Measurements from ENCODE around the gene BTAF1. TPM values are rescaled to one million over a fixed set of nuclear protein-coding genes. Genes with fewer than 3 reads are reported as not detected.

The BTAF1 gene
- total RNA-seq, 1 experiment from 2014 or later = 45.2 TPM

DNA sequence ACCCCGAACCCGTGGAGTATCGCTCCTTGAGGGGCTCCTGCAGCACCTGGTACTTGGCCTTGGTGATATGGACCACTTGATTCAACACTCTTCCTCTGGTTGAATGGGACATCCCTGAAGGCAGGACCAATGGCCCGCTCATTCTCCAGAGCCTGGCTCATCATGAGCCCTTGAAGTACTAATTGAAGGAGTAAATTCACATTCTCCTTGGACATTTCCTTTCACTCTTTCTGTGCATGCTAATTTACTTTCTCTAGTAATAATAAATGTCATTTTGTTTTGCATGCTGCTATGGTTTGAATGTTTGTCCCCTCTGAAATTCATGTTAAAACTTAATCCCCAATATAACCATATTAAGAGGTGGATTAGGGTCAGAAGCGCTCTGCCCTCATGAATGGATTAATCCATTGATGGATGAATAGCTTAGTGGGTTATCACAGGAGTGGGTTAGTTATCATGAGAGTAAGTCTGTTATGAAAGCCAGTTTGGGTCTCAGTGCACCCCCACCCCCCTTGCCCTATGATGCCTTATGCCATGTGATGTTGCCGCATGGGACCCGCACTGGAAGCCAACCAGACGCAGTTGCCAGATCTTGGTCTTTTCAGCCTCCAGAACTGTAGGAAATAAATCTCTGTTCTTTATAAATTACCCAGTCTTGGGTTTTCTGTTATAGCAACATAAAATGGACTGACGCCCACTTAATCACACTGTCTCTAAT, 38.0 kb upstream of the BTAF1 start:
- peak overlapping the region; percentile 71 to 96 (median 94) for H3K27ac Mint-ChIP-seq
- Histone ChIP-seq H2BK20ac (ENCODE audit: low read depth, low read length, poor library complexity, severe bottlenecking) (no peak overlapping the region), H4K8ac (replicated peaks; ENCODE audit: insufficient read length, low read depth, low read length) (no peak overlapping the region), H4K20me1 (ENCODE audit: control insufficient read depth, insufficient read depth, insufficient read length) (no peaks in the 10 kb centered on the region), H2AFZ (ENCODE audit: low read length) (no peak overlapping the region), H3K9me3 (ENCODE audit: control insufficient read depth, low read depth, low read length) (no peaks in the 10 kb centered on the region), H3K56ac (ENCODE audit: insufficient read length, low read depth, low read length) (no peak overlapping the region), H2BK12ac (ENCODE audit: insufficient read length, low read depth, low read length) (peak overlapping the region; percentile 28), H2AK5ac (ENCODE audit: insufficient read length, low read length) (peak overlapping the region; percentile 72), H3K4ac (ENCODE audit: low read depth, low read length) (no peak overlapping the region), H3K9ac (ENCODE audit: extremely low read depth, insufficient read length, low read length) (no peak overlapping the region), H3T11ph (ENCODE audit: low read length) (no peak overlapping the region), H3K79me2 (ENCODE audit: insufficient read depth, low read length) (no peaks in the 10 kb centered on the region), H3K23me2 (ENCODE audit: insufficient read length, low read depth, low read length, poor library complexity, severe bottlenecking) (no peaks in the 10 kb centered on the region), H4K5ac (ENCODE audit: insufficient read length, low read depth, low read length) (no peak overlapping the region), H3K79me1 (ENCODE audit: insufficient read depth, low read depth, low read length, poor library complexity, severe bottlenecking) (no peaks in the 10 kb centered on the region), H3K4me2 (ENCODE audit: insufficient read depth, insufficient read length, low read length) (no peak overlapping the region), H3K4me1 (ENCODE audit: insufficient read depth, low read length) (peaks cover 16% of the 10 kb centered on the region), H3K27ac (ENCODE audit: insufficient read length, low read depth, low read length) (peak overlapping the region; percentile 6), H3K14ac (ENCODE audit: insufficient read depth, low read length) (no peak overlapping the region), H2BK120ac (ENCODE audit: low read depth, low read length, poor library complexity, severe bottlenecking) (no peak overlapping the region), H3K18ac (ENCODE audit: insufficient read length, low read depth, low read length) (peak overlapping the region; percentile 5), H2BK15ac (ENCODE audit: low read depth, low read length) (no peak overlapping the region), H2BK5ac (ENCODE audit: insufficient read length, low read length) (no peak overlapping the region), H3K27me3 (ENCODE audit: insufficient read depth, low read length) (no peaks in the 10 kb centered on the region), H3K23ac (ENCODE audit: insufficient read length, low read depth, low read length) (no peak overlapping the region), H4K91ac (ENCODE audit: insufficient read length, low read depth, low read length) (no peak overlapping the region)
- no CpG with 5 or more reads among the region's 9 CpGs for WGBS (ENCODE audit: extremely low coverage, insufficient read length, low lambda C conversion rate)
- peak overlapping the region in 1 of 2 experiments; percentile 26; a peak in 1 of 5 replicates for H3K4me3 Mint-ChIP-seq
- no peaks in the 10 kb centered on the region for H3K27me3 Mint-ChIP-seq (ENCODE audit: low read depth)
- peaks cover 2 to 3% of the 10 kb centered on the region in 2 experiments; a peak in 4 of 5 replicates for H3K9me3 Mint-ChIP-seq
- H3K4me1 Mint-ChIP-seq = peaks cover 63 to 67% of the 10 kb centered on the region in 2 experiments
- TF ChIP-seq, protein P1, sequence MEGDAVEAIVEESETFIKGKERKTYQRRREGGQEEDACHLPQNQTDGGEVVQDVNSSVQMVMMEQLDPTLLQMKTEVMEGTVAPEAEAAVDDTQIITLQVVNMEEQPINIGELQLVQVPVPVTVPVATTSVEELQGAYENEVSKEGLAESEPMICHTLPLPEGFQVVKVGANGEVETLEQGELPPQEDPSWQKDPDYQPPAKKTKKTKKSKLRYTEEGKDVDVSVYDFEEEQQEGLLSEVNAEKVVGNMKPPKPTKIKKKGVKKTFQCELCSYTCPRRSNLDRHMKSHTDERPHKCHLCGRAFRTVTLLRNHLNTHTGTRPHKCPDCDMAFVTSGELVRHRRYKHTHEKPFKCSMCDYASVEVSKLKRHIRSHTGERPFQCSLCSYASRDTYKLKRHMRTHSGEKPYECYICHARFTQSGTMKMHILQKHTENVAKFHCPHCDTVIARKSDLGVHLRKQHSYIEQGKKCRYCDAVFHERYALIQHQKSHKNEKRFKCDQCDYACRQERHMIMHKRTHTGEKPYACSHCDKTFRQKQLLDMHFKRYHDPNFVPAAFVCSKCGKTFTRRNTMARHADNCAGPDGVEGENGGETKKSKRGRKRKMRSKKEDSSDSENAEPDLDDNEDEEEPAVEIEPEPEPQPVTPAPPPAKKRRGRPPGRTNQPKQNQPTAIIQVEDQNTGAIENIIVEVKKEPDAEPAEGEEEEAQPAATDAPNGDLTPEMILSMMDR (conservative IDR thresholded peaks at IDR 0.05) = no peak
- DNase-seq = no peak
- H3K36me3 Mint-ChIP-seq (ENCODE audit: insufficient read depth in 1 of 3, low read depth in 3 of 3) = peaks cover 4 to 18% (median 6%) of the 10 kb centered on the region in 3 experiments; a peak in 5 of 7 replicates
